Parathyroid adenoma (tissue), 2 donors: Measurements from ENCODE around the gene TSPAN18.

ENCODE experiments used
- H2AFZ ChIP-seq: fragments of 300-600 bp; sonication (generic); one replicate; pipeline ENCODE4 v1.7.0; 2017; ENCODE audit warnings: antibody characterized with exemption, mild to moderate bottlenecking
- H3K27ac ChIP-seq: fragments of 300-600 bp; sonication (generic); one replicate; pipeline ENCODE4 v1.7.0; 2017
- H3K27me3 ChIP-seq: fragments of 300-600 bp; sonication (generic); one replicate; pipeline ENCODE4 v1.7.0; 2017; ENCODE audit warnings: low read length; ENCODE audit not compliant: control insufficient read depth, insufficient read depth
- H3K36me3 ChIP-seq: fragments of 300-600 bp; sonication (generic); one replicate; pipeline ENCODE4 v1.7.0; 2017; ENCODE audit warnings: low read length; ENCODE audit not compliant: control insufficient read depth, insufficient read depth
- H3K4me1 ChIP-seq: fragments of 300-600 bp; sonication (generic); one replicate; pipeline ENCODE4 v1.7.0; 2017; ENCODE audit warnings: control low read depth
- H3K4me2 ChIP-seq: fragments of 300-600 bp; sonication (generic); one replicate; pipeline ENCODE4 v1.7.0; 2017; ENCODE audit warnings: low read length
- H3K4me3 ChIP-seq: fragments of 300-600 bp; sonication (generic); one replicate; pipeline ENCODE4 v1.7.0; 2017; ENCODE audit warnings: low read depth, low read length
- H3K79me2 ChIP-seq: fragments of 300-600 bp; sonication (generic); one replicate; pipeline ENCODE4 v1.7.0; 2017; ENCODE audit warnings: control low read depth
- H3K9ac ChIP-seq: fragments of 300-600 bp; sonication (generic); one replicate; pipeline ENCODE4 v1.7.0; 2017; ENCODE audit warnings: mild to moderate bottlenecking
- H3K9me3 ChIP-seq: fragments of 300-600 bp; sonication (generic); one replicate; pipeline ENCODE4 v1.7.0; 2017; ENCODE audit warnings: low read length; ENCODE audit not compliant: control insufficient read depth
- CTCF ChIP-seq: fragments of 300-600 bp; sonication (generic); IDR thresholded peaks from one replicate; pipeline ENCODE4 v1.7.0; 2017; ENCODE audit warnings: antibody characterized with exemption, mild to moderate bottlenecking
- donor health status: primary hyperparathyroidism.

Gene TSPAN18

DNA sequence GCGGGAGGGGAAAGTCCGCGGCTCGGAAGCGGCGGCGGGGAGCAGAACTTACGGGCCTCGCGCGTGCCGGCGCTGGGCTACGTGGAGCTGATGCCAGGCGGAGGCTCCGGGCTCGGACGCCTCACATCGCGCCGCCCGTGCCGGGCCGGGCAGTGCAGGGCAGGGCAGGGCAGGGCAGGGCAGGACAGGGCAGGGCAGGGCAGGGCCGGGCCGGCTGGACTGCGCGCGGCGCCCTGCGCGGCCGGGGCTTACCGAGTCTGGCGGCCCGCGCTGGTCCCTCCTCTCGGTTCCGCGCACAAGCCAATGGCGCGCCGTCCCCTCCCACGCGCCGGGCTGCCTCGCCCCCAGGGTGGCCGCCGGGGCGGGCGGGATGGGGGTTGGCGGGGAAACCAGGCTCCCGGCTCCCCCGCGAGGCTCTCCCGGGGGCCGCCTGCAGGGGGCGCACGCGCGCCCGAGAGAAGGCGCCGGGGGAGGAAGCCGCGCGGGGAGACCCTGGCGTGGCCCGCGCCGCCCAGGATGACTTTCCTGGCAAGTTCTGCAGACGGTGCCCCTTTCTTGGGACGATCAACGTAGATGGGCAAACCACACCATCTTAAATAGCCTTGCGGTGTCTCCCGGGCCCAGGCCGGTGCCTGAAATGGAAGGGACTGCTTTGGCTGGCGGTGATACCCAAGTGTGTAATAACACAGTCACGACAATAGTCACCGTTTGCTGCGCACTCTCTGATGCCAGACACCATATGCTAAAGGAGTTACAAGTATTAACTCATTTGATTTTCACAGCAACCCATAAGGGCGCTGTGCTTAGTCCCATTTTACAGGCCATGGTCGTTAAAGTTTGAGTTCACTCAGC, 224.1 kb downstream of the TSPAN18 start, which contains the start of gene TP53I11:
TSS of gene TP53I11 (minus strand) at position 259 of the 852 bp plus-strand sequence. CDS start 12,548 bp downstream, outside the sequence.
- peak; percentile 16 for TF ChIP-seq CTCF
- H3K9ac ChIP-seq: no peak within 1 kb of the TSS
- peak within 1 kb of the TSS; percentile 77 for H2AFZ ChIP-seq
- H3K4me3 ChIP-seq: peak within 1 kb of the TSS; percentile 55
- no peaks in the 10 kb centered on the region for H3K9me3 ChIP-seq
- no peaks in the 10 kb centered on the region for H3K36me3 ChIP-seq
- H3K4me2 ChIP-seq: peak within 1 kb of the TSS; percentile 87
- peak within 1 kb of the TSS; percentile 29 for H3K27ac ChIP-seq
- no peaks in the 10 kb centered on the region for H3K27me3 ChIP-seq
- H3K79me2 ChIP-seq: no peaks in the 10 kb centered on the region
- no peaks in the 10 kb centered on the region for H3K4me1 ChIP-seq

DNA sequence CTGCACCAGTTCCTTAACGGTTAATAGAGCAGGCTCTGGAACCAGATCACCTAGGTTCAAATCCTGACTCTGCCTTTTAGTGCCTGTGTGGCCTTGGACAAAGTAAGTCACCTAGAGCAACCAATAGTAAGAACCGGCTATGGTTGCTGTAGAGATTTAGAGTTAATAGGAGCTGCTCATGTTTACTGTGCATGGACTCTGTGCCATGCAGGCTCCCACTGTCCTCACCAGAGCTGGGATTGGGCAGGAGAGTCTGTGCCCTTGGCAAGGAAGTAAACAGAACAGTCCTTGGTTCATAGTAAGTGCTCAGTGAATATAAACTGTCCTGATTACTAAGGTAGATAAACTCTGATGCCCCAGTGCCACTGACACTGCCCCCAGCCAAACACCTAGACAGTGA, 225.3 kb downstream of the TSPAN18 start:
- Histone ChIP-seq H3K9ac (no peak overlapping the region), H3K27me3 (no peaks in the 10 kb centered on the region), H3K27ac (no peak overlapping the region), H3K4me3 (no peak overlapping the region), H2AFZ (no peak overlapping the region), H3K36me3 (no peaks in the 10 kb centered on the region), H3K9me3 (no peaks in the 10 kb centered on the region), H3K4me2 (no peak overlapping the region), H3K4me1 (no peaks in the 10 kb centered on the region), H3K79me2 (no peaks in the 10 kb centered on the region)
- no peak for TF ChIP-seq CTCF

- no peaks in the 10 kb centered on the region for H3K27me3 ChIP-seq
- no peak overlapping the region for H3K4me2 ChIP-seq
- no peak overlapping the region for H3K27ac ChIP-seq
- H3K4me1 ChIP-seq: no peaks in the 10 kb centered on the region
- no peak for TF ChIP-seq CTCF
- no peak overlapping the region for H3K4me3 ChIP-seq
- no peaks in the 10 kb centered on the region for H3K36me3 ChIP-seq
- no peak overlapping the region for H3K9ac ChIP-seq
- H3K79me2 ChIP-seq: no peaks in the 10 kb centered on the region
- H2AFZ ChIP-seq: no peak overlapping the region
- H3K9me3 ChIP-seq: no peaks in the 10 kb centered on the region
Observed at GRCh38 chr11:44952500-44953260, 225.9 kb downstream of the TSPAN18 start.

DNA sequence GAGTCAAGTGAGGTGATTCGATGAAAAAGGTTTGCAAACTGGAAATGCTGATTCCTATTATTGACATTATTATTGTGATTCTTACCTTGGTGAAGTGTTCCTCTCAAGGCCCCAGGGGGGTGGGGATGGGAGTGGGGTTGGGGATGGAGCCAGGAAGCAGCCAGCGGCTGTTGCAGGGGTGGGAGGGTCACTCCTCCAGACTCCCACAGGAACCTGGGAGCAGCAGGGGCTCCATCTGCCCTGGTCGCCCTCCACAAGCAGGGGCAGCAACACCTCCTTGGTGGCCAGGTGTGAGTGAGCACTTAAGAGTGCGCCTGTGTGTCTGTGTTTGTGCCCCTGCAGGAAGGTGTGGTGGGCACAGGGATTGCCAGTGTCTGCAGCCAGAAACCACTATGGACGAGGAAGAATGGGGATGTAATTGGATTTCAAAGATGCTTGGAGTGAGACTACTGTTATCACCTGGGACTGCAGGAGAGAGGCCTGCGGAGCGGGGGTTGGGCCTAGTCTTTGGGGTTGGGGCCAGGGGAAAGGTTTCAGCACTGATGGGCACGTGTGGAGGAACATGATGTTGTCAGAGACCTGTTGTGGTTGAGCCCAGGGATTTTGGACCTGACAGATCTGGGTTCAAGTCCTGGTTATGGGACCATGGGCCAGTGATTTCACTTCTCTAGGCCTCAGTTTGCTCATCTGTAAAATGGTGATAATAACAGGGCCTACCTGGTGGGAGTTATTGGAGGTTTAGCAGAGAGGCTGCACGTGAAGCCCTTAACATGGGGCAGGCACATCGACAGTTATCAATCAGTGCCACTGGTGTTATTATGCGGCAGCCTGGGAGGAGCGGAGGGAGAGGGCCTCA, 227.5 kb downstream of the TSPAN18 start:
- Histone ChIP-seq H3K4me3 (no peak overlapping the region), H3K79me2 (no peaks in the 10 kb centered on the region), H3K9me3 (no peaks in the 10 kb centered on the region), H2AFZ (no peak overlapping the region), H3K36me3 (no peaks in the 10 kb centered on the region), H3K4me2 (no peak overlapping the region), H3K9ac (no peak overlapping the region), H3K4me1 (no peaks in the 10 kb centered on the region), H3K27ac (no peak overlapping the region), H3K27me3 (no peaks in the 10 kb centered on the region)
- TF ChIP-seq CTCF: no peak
